ENCODE results near the gene GLI3. TPM values are rescaled to one million over a fixed set of nuclear protein-coding genes. Genes with fewer than 3 reads are reported as not detected.

GLI3 gene
- total and polyA plus RNA-seq, 2 of the 8 experiments (the other 6 are each of a cell fraction or from before 2014, with no cell fraction given): 8.0 to 31.1 TPM

- Histone ChIP-seq H3K18ac (ENCODE audit: extremely low read depth, low read length) (no peak overlapping the region), H2AFZ (ENCODE audit: low read length) (no peak overlapping the region), H2BK120ac (replicated peaks; ENCODE audit: low read depth, low read length) (no peak overlapping the region), H3K23ac (ENCODE audit: insufficient read length) (no peak overlapping the region), H3K9me3 (ENCODE audit: insufficient read depth in 2 of 2, low read depth in 1 of 2, low read length in 1 of 2) (no peaks in the 10 kb centered on the region), H2AK5ac (ENCODE audit: low read depth, low read length) (no peak overlapping the region), H3K4me3 (ENCODE audit: extremely low read depth in 1 of 4, insufficient read depth in 2 of 4, low read depth in 3 of 4, low read length in 4 of 4) (no peak overlapping the region), H4K5ac (ENCODE audit: insufficient read length, low read depth, low read length) (no peak overlapping the region), H3K4me1 (replicated peaks in 1 of 4; ENCODE audit: control insufficient read depth in 3 of 4, insufficient read depth in 4 of 4, low read length in 3 of 4) (no peaks in the 10 kb centered on the region; a peak in 1 of 7 replicates), H3K27ac (ENCODE audit: low read depth, low read length) (no peak overlapping the region), H3K4ac (replicated peaks; ENCODE audit: insufficient read length, low read depth, low read length) (no peak overlapping the region), H3K56ac (replicated peaks; ENCODE audit: insufficient read length, low read depth, low read length) (no peak overlapping the region), H3K79me1 (ENCODE audit: low read depth, low read length) (no peaks in the 10 kb centered on the region), H4K91ac (replicated peaks; ENCODE audit: insufficient read length, low read length) (no peak overlapping the region), H3K79me2 (ENCODE audit: control insufficient read depth in 1 of 2, insufficient read depth in 2 of 2, low read length in 2 of 2) (no peaks in the 10 kb centered on the region), H4K20me1 (replicated peaks in 1 of 2; ENCODE audit: control insufficient read depth in 1 of 2, insufficient read depth in 2 of 2, low read length in 2 of 2) (no peaks in the 10 kb centered on the region), H2BK20ac (ENCODE audit: low read length) (no peak overlapping the region), H3K9ac (replicated peaks in 1 of 4; ENCODE audit: extremely low read depth in 1 of 4, low read depth in 3 of 4, low read length in 3 of 4) (no peak overlapping the region; a peak in 1 of 7 replicates), H4K8ac (ENCODE audit: extremely low read depth, insufficient read depth, low read length) (no peak overlapping the region), H3K23me2 (ENCODE audit: low read depth, low read length) (no peaks in the 10 kb centered on the region), H3K36me3 (ENCODE audit: control insufficient read depth in 2 of 4, insufficient read depth in 4 of 4, low read length in 3 of 4) (no peaks in the 10 kb centered on the region; a peak in 2 of 8 replicates), H3K4me2 (ENCODE audit: insufficient read depth in 1 of 2, low read depth in 2 of 2, low read length in 2 of 2) (no peak overlapping the region), H2BK15ac (ENCODE audit: low read length) (no peak overlapping the region), H2BK12ac (ENCODE audit: low read depth, low read length) (no peak overlapping the region), H3K27me3 (replicated peaks in 1 of 4; ENCODE audit: control insufficient read depth in 3 of 4, extremely low read depth in 1 of 4, insufficient read depth in 3 of 4, low read length in 3 of 4) (no peaks in the 10 kb centered on the region), H2BK5ac (ENCODE audit: low read depth, low read length) (no peak overlapping the region), H3K14ac (ENCODE audit: insufficient read length) (no peak overlapping the region)
- DNase-seq (ENCODE audit: low read depth in 1 of 2, low spot score in 2 of 2) (no peak), FAIRE-seq (no peak)
- ChIA-PET CTCF (ENCODE audit: partially characterized antibody) (interaction anchor here (0.6 to 1.9 kb wide), 2 partner anchors 53 to 257 kb away, joined by 3 to 6 read pairs; no protein-coding TSS in a partner anchor), POLR2A (ENCODE audit: partially characterized antibody) (no interaction called here)
- TF ChIP-seq GTF2F1 (IDR thresholded peaks at IDR 0.05; ENCODE audit: borderline replicate concordance, low read depth, low read length): no peak
- no peak for TF ChIP-seq CBX5 (IDR thresholded peaks at IDR 0.05; ENCODE audit: low read depth, low read length)
- no peak for TF ChIP-seq HDAC2 (IDR thresholded peaks at IDR 0.05; ENCODE audit: borderline replicate concordance in 1 of 2, low read depth in 2 of 2, low read length in 2 of 2)
- no peak for TF ChIP-seq NRF1 (IDR thresholded peaks at IDR 0.05; ENCODE audit: low read depth, low read length)
- TF ChIP-seq SRF (IDR thresholded peaks at IDR 0.05; ENCODE audit: low read depth, low read length): no peak
- no peak for TF ChIP-seq HDAC6 (IDR thresholded peaks at IDR 0.05; ENCODE audit: low read depth, low read length)
- TF ChIP-seq SIRT6 (IDR thresholded peaks at IDR 0.05; ENCODE audit: low read length): no peak
- no peak for TF ChIP-seq RAD21 (IDR thresholded peaks at IDR 0.05 in 1 of 2, conservative IDR thresholded peaks at IDR 0.05 in 1 of 2; ENCODE audit: low read depth in 2 of 2, low read length in 2 of 2)
- TF ChIP-seq POLR2AphosphoS5 (IDR thresholded peaks at IDR 0.05; ENCODE audit: low read depth, low read length): no peak
- no peak for TF ChIP-seq SP4 (IDR thresholded peaks at IDR 0.05; ENCODE audit: low read length)
- WGBS, 2 experiments (ENCODE audit: extremely low coverage in 1 of 2, insufficient coverage in 1 of 2, insufficient read length in 1 of 2, insufficient replicate concordance in 2 of 2, low coverage in 1 of 2, low lambda C conversion rate in 2 of 2, missing lambda C conversion rate in 1 of 2): 81% methylated on average over 4 of the region's 4 CpGs; no CpG with 5 or more reads in 1 of the 2 experiments
Observed at GRCh38 chr7:41996381-41997035, 240.5 kb downstream of the GLI3 start.
